Activated CD4-positive, alpha-beta T cell treated with anti-CD3 and anti-CD28 coated beads for 1 hour (primary cell): ENCODE measurements around the gene MAU2.
"Not testable (repeated sequence)": the region's sequence is repeated elsewhere in the genome, so short reads cannot be mapped to it uniquely, and the experiment has no call there.

ENCODE experiments used
- DNase-seq: peaks from one replicate; pipeline ENCODE4 v3.0.0-alpha.2; 2020

The MAU2 gene

GRCh38 chr19:19385131-19385895 is 64.7 kb downstream of the MAU2 start:
- peak; percentile 99 for DNase-seq

GRCh38 chr19:19385896-19386869 is 65.6 kb downstream of the MAU2 start:
- peak; percentile 42 for DNase-seq

- DNase-seq, result no peak
Measured at GRCh38 chr19:19387108-19387507, 66.5 kb downstream of the MAU2 start.

GRCh38 chr19:19388568-19389555 is 68.2 kb downstream of the MAU2 start:
- no peak for DNase-seq

GRCh38 chr19:19389683-19390082 is 69.1 kb downstream of the MAU2 start:
- not testable (repeated sequence) for DNase-seq

GRCh38 chr19:19394333-19394732 is 73.7 kb downstream of the MAU2 start:
- not testable (repeated sequence) for DNase-seq

GRCh38 chr19:19399733-19400433 is 79.3 kb downstream of the MAU2 start:
- DNase-seq, result no peak

GRCh38 chr19:19402656-19403372 is 82.2 kb downstream of the MAU2 start:
- DNase-seq, result no peak

- DNase-seq, result no peak
Measured at GRCh38 chr19:19403373-19403901, 82.8 kb downstream of the MAU2 start.

GRCh38 chr19:19404879-19405860 is 84.5 kb downstream of the MAU2 start, which contains the start of gene GATAD2A:
GATAD2A (plus strand) TSS chr19:19405675; CDS start chr19:19465346, 59,671 bp downstream.
- DNase-seq, result peak; percentile 90

- peak; percentile 15 for DNase-seq
Measured at GRCh38 chr19:19405971-19406877, 85.6 kb downstream of the MAU2 start.

GRCh38 chr19:19406878-19407632 is 86.4 kb downstream of the MAU2 start:
- DNase-seq, result peak; percentile 43

- DNase-seq, result no peak
Measured at GRCh38 chr19:19407633-19407930, 87.0 kb downstream of the MAU2 start.
